Ovary (tissue), 3 donors: ENCODE measurements around the gene ZNF280D.

Experiments
- CTCF ChIP-seq, 3 donors: fragments of 450-650 bp in 2 of 3; fragments of 200-600 bp in 1 of 3; IDR thresholded peaks; one replicate each; pipeline versions ENCODE4 v1.5.1 to v1.8.0; 2016 to 2022; ENCODE audit warnings: antibody characterized with exemption in 3 of 3, mild to moderate bottlenecking in 1 of 3
- EP300 ChIP-seq: sonication (generic); formaldehyde crosslinking; IDR thresholded peaks from one replicate; pipeline ENCODE4 v1.6.1; 2017; ENCODE audit warnings: antibody characterized with exemption
- POLR2A ChIP-seq: fragments of 450-650 bp; IDR thresholded peaks from one replicate; pipeline ENCODE4 v1.6.1; 2017; ENCODE audit warnings: antibody characterized with exemption, mild to moderate bottlenecking, moderate library complexity
- donor health status: DM: no; HTN: no; CAD: no.

- no peak for TF ChIP-seq POLR2A
- TF ChIP-seq CTCF (IDR thresholded peaks at IDR 0.05): no peak
- TF ChIP-seq EP300: no peak
Observed at GRCh38 chr15:56598991-56599390, 134.3 kb downstream of the ZNF280D start.
